Fibroblast of the conjunctiva (primary cell): ENCODE data around the gene LSM10.
A peak's percentile ranks its signal among the peaks of the same experiment; 100 is the strongest.

Source experiments
- DNase-seq: peaks from one replicate; pipeline ENCODE4 v3.0.0-alpha.2; 2010; ENCODE audit warnings: low read depth

The LSM10 gene

GRCh38 chr1:36408479-36408878, 10.8 kb upstream of the LSM10 start:
- no peak for DNase-seq

GRCh38 chr1:36406440-36406839, 8.7 kb upstream of the LSM10 start:
- no peak for DNase-seq

GRCh38 chr1:36402504-36402890, 4.8 kb upstream of the LSM10 start:
- DNase-seq: no peak

- DNase-seq: no peak
These were observed 4.1 kb upstream of the LSM10 start for GRCh38 chr1:36401602-36402503.

- peak; percentile 14 for DNase-seq
These were observed 3.3 kb upstream of the LSM10 start for GRCh38 chr1:36400825-36401601.

- no peak for DNase-seq
These were observed 2.8 kb upstream of the LSM10 start for GRCh38 chr1:36400514-36400824.

GRCh38 chr1:36398370-36398977, 766 bp upstream of the LSM10 start:
- no peak for DNase-seq

- DNase-seq: no peak
These were observed 678 bp downstream of the LSM10 start for GRCh38 chr1:36397083-36397377.

GRCh38 chr1:36396359-36396758, 1.3 kb downstream of the LSM10 start:
- DNase-seq: no peak

GRCh38 chr1:36393686-36394085, 4.0 kb downstream of the LSM10 start:
- no peak for DNase-seq

- no peak for DNase-seq
These were observed 4.9 kb downstream of the LSM10 start for GRCh38 chr1:36392836-36393235.

- DNase-seq: no peak
These were observed 6.4 kb downstream of the LSM10 start for GRCh38 chr1:36391271-36391670.

GRCh38 chr1:36390411-36390810, 7.3 kb downstream of the LSM10 start:
- no peak for DNase-seq

- DNase-seq: no peak
These were observed 7.7 kb downstream of the LSM10 start for GRCh38 chr1:36389999-36390398.

GRCh38 chr1:36389261-36389660, 8.4 kb downstream of the LSM10 start:
- no peak for DNase-seq

- peak; percentile 86 for DNase-seq
These were observed 10.4 kb downstream of the LSM10 start for GRCh38 chr1:36387141-36387949.

GRCh38 chr1:36386265-36387140, 11.2 kb downstream of the LSM10 start:
- DNase-seq: peak; percentile 100

- DNase-seq: peak; percentile 100
These were observed 12.1 kb downstream of the LSM10 start, which contains the start of gene STK40 for GRCh38 chr1:36385410-36386264. TSS of gene STK40 (minus strand) at chr1:36385924. CDS start at chr1:36361332, 24,592 bp downstream.

- DNase-seq: no peak
These were observed 12.9 kb downstream of the LSM10 start for GRCh38 chr1:36384542-36385409.
